SU-DHL-6 (cell line): ENCODE measurements around the gene RAB40B.

Experiments used
- H2AFZ ChIP-seq: fragments of 200-600 bp; sonication (generic); 2 replicates; pipeline ENCODE4 v1.6.1; 2014; ENCODE audit warnings: low read depth, mild to moderate bottlenecking, moderate library complexity, mixed read lengths, antibody characterized with exemption, low read length; ENCODE audit not compliant: severe bottlenecking
- H3F3A ChIP-seq: fragments of 200-600 bp; shearing (Covaris generic); 2 replicates; pipeline ENCODE4 v1.6.0; 2016; ENCODE audit warnings: antibody characterized with exemption, mild to moderate bottlenecking; ENCODE audit not compliant: insufficient read depth
- H3K27ac ChIP-seq: fragments of 200-600 bp; sonication (generic); 2 replicates; pipeline ENCODE4 v1.5.1; 2016; ENCODE audit warnings: low read depth, mild to moderate bottlenecking, low read length, moderate library complexity, mixed read lengths
- H3K27me3 ChIP-seq: fragments of 200-600 bp; sonication (generic), shearing (Covaris generic); 2 replicates; pipeline ENCODE4 v1.6.0; 2014; ENCODE audit warnings: mild to moderate bottlenecking, low read length
- H3K36me3 ChIP-seq: fragments of 200-600 bp; sonication (generic); 2 replicates; pipeline ENCODE4 v1.6.1; 2014; ENCODE audit warnings: mild to moderate bottlenecking, low read length, mixed read lengths
- H3K4me2 ChIP-seq: fragments of 300-600, 200-600 bp; shearing (Covaris generic), sonication (generic); 2 replicates; pipeline ENCODE4 v1.6.0; 2014; ENCODE audit warnings: low read length, low read depth, mild to moderate bottlenecking; ENCODE audit not compliant: poor library complexity, severe bottlenecking
- H3K4me3 ChIP-seq: fragments of 200-600 bp; sonication (generic); 2 replicates; pipeline ENCODE4 v1.5.1; 2014; ENCODE audit warnings: antibody characterized with exemption, low read length, mild to moderate bottlenecking, mixed read lengths; ENCODE audit not compliant: insufficient read depth, poor library complexity, severe bottlenecking
- H3K79me2 ChIP-seq: fragments of 200-600 bp; sonication (generic); 2 replicates; pipeline ENCODE4 v1.6.1; 2014; ENCODE audit warnings: mild to moderate bottlenecking, low read length, moderate library complexity; ENCODE audit not compliant: insufficient read depth
- H3K9ac ChIP-seq: fragments of 200-600 bp; sonication (generic); 2 replicates; pipeline ENCODE4 v1.7.0; 2014; ENCODE audit warnings: mild to moderate bottlenecking, low read length
- H3K9me2 ChIP-seq: fragments of 200-600 bp; sonication (generic); replicated peaks from 2 replicates; pipeline ENCODE4 v1.6.1; 2014; ENCODE audit warnings: low read length; ENCODE audit not compliant: insufficient read depth
- H3K9me3 ChIP-seq: fragments of 200-600 bp; sonication (generic); 2 replicates; pipeline ENCODE4 v1.6.1; 2014; ENCODE audit warnings: low read length, mixed read lengths; ENCODE audit not compliant: insufficient read depth
- H4K20me1 ChIP-seq: fragments of 200-600 bp; sonication (generic); 2 replicates; pipeline ENCODE4 v1.6.1; 2014; ENCODE audit warnings: low read depth, mild to moderate bottlenecking, antibody characterized with exemption, low read length, moderate library complexity, mixed read lengths
- CTCF ChIP-seq: fragments of 200-600 bp; sonication (generic); IDR thresholded peaks from one replicate; pipeline ENCODE4 v1.5.1; 2017; ENCODE audit warnings: antibody characterized with exemption, mild to moderate bottlenecking, low read length, moderate library complexity; ENCODE audit not compliant: insufficient read depth, poor library complexity, severe bottlenecking
- EZH2phosphoT487 ChIP-seq: fragments of 200-600 bp; sonication (generic), shearing (Covaris generic); conservative IDR thresholded peaks from 2 replicates; pipeline ENCODE4 v1.6.1; 2018; ENCODE audit warnings: mild to moderate bottlenecking, antibody characterized with exemption, low read length, moderate library complexity, mixed read lengths

RAB40B gene

GRCh38 chr17:82691714-82692113 is 6.8 kb downstream of the RAB40B start:
- no peak overlapping the region for H3K27ac ChIP-seq
- no peak overlapping the region for H2AFZ ChIP-seq
- H4K20me1 ChIP-seq, result no peaks in the 10 kb centered on the region
- H3K9ac ChIP-seq, result no peak overlapping the region
- no peaks in the 10 kb centered on the region for H3F3A ChIP-seq
- no peaks in the 10 kb centered on the region for H3K27me3 ChIP-seq
- H3K79me2 ChIP-seq, result no peaks in the 10 kb centered on the region
- H3K4me2 ChIP-seq, result no peak overlapping the region
- H3K4me3 ChIP-seq, result no peak overlapping the region
- TF ChIP-seq CTCF (no peak), EZH2phosphoT487 (no peak)
- H3K36me3 ChIP-seq, result no peaks in the 10 kb centered on the region
- H3K9me2 ChIP-seq, result no peaks in the 10 kb centered on the region
- H3K9me3 ChIP-seq, result peaks cover 11% of the 10 kb centered on the region

GRCh38 chr17:82690786-82691489 is 7.6 kb downstream of the RAB40B start:
- no peak for TF ChIP-seq CTCF
- no peak for TF ChIP-seq EZH2phosphoT487
- no peak overlapping the region for H3K4me3 ChIP-seq
- no peak overlapping the region for H2AFZ ChIP-seq
- no peaks in the 10 kb centered on the region for H3F3A ChIP-seq
- no peaks in the 10 kb centered on the region for H4K20me1 ChIP-seq
- H3K27me3 ChIP-seq, result no peaks in the 10 kb centered on the region
- H3K4me2 ChIP-seq, result no peak overlapping the region
- no peaks in the 10 kb centered on the region for H3K36me3 ChIP-seq
- no peaks in the 10 kb centered on the region for H3K79me2 ChIP-seq
- no peak overlapping the region for H3K9ac ChIP-seq
- no peak overlapping the region for H3K27ac ChIP-seq
- H3K9me2 ChIP-seq, result no peaks in the 10 kb centered on the region
- peaks cover 11% of the 10 kb centered on the region for H3K9me3 ChIP-seq

GRCh38 chr17:82689077-82689476 is 9.4 kb downstream of the RAB40B start:
- H3K9ac ChIP-seq, result no peak overlapping the region
- H3K27ac ChIP-seq, result no peak overlapping the region
- TF ChIP-seq CTCF (no peak), EZH2phosphoT487 (no peak)
- no peaks in the 10 kb centered on the region for H3F3A ChIP-seq
- H3K9me2 ChIP-seq, result no peaks in the 10 kb centered on the region
- H3K36me3 ChIP-seq, result no peaks in the 10 kb centered on the region
- no peaks in the 10 kb centered on the region for H3K79me2 ChIP-seq
- no peak overlapping the region for H3K4me3 ChIP-seq
- no peak overlapping the region for H2AFZ ChIP-seq
- no peak overlapping the region for H3K4me2 ChIP-seq
- no peaks in the 10 kb centered on the region for H4K20me1 ChIP-seq
- no peaks in the 10 kb centered on the region for H3K27me3 ChIP-seq
- peaks cover 2% of the 10 kb centered on the region for H3K9me3 ChIP-seq
